ENCODE data around the gene RPL29. TPM values are rescaled to one million over a fixed set of nuclear protein-coding genes. Genes with fewer than 3 reads are reported as not detected.

RPL29 gene
- total RNA-seq, 1 donor from 2014 or later = 957 TPM

GRCh38 chr3:52013802-52014598 lies 18.3 kb upstream of the RPL29 start:
- no peaks in the 10 kb centered on the region for H3K27me3 Mint-ChIP-seq (ENCODE audit: unreplicated experiment)
- no peak for DNase-seq (ENCODE audit: extremely low spot score, unreplicated experiment)
- no peaks in the 10 kb centered on the region for H3K36me3 Mint-ChIP-seq (ENCODE audit: unreplicated experiment)
- TF ChIP-seq, protein P1, sequence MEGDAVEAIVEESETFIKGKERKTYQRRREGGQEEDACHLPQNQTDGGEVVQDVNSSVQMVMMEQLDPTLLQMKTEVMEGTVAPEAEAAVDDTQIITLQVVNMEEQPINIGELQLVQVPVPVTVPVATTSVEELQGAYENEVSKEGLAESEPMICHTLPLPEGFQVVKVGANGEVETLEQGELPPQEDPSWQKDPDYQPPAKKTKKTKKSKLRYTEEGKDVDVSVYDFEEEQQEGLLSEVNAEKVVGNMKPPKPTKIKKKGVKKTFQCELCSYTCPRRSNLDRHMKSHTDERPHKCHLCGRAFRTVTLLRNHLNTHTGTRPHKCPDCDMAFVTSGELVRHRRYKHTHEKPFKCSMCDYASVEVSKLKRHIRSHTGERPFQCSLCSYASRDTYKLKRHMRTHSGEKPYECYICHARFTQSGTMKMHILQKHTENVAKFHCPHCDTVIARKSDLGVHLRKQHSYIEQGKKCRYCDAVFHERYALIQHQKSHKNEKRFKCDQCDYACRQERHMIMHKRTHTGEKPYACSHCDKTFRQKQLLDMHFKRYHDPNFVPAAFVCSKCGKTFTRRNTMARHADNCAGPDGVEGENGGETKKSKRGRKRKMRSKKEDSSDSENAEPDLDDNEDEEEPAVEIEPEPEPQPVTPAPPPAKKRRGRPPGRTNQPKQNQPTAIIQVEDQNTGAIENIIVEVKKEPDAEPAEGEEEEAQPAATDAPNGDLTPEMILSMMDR (IDR thresholded peaks at IDR 0.05) = no peak
- no peaks in the 10 kb centered on the region for H3K4me1 Mint-ChIP-seq (ENCODE audit: unreplicated experiment)
- H3K9me3 Mint-ChIP-seq (ENCODE audit: unreplicated experiment) = no peaks in the 10 kb centered on the region
- no peak overlapping the region for H3K27ac Mint-ChIP-seq (ENCODE audit: unreplicated experiment)
- H3K4me3 Mint-ChIP-seq (ENCODE audit: unreplicated experiment) = no peak overlapping the region

- no peaks in the 10 kb centered on the region for H3K36me3 Mint-ChIP-seq (ENCODE audit: unreplicated experiment)
- no peaks in the 10 kb centered on the region for H3K27me3 Mint-ChIP-seq (ENCODE audit: unreplicated experiment)
- no peak overlapping the region for H3K27ac Mint-ChIP-seq (ENCODE audit: unreplicated experiment)
- TF ChIP-seq, protein P1 (IDR thresholded peaks at IDR 0.05) = no peak
- H3K9me3 Mint-ChIP-seq (ENCODE audit: unreplicated experiment) = no peaks in the 10 kb centered on the region
- no peaks in the 10 kb centered on the region for H3K4me1 Mint-ChIP-seq (ENCODE audit: unreplicated experiment)
- no peak for DNase-seq (ENCODE audit: extremely low spot score, unreplicated experiment)
- H3K4me3 Mint-ChIP-seq (ENCODE audit: unreplicated experiment) = no peak overlapping the region
Measured at GRCh38 chr3:52012699-52013098, 17.0 kb upstream of the RPL29 start.

DNA sequence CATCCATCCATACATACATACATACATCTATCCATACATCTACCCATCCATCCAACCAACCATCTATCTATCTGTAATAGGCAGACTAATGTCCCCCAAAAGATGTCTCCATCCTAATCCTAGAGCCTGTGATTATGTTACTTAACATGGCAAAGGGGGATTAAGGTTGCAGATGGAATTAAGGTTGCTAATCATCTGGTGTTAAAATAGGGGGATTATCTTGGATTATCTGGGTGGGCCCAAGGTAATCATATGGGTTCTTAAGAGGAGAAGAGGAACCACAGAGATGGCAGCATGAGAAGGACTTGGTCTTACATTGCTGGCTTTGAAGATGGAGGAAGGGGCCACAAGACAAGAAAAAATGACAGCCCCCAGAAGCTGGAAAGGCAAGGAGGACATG lies 14.7 kb upstream of the RPL29 start:
- TF ChIP-seq, protein P1 (IDR thresholded peaks at IDR 0.05) = no peak
- DNase-seq (ENCODE audit: extremely low spot score, unreplicated experiment) = no peak
- H3K9me3 Mint-ChIP-seq (ENCODE audit: unreplicated experiment) = no peaks in the 10 kb centered on the region
- no peak overlapping the region for H3K27ac Mint-ChIP-seq (ENCODE audit: unreplicated experiment)
- no peaks in the 10 kb centered on the region for H3K27me3 Mint-ChIP-seq (ENCODE audit: unreplicated experiment)
- H3K4me1 Mint-ChIP-seq (ENCODE audit: unreplicated experiment) = peaks cover 9% of the 10 kb centered on the region
- H3K4me3 Mint-ChIP-seq (ENCODE audit: unreplicated experiment) = no peak overlapping the region
- H3K36me3 Mint-ChIP-seq (ENCODE audit: unreplicated experiment) = no peaks in the 10 kb centered on the region

- DNase-seq (ENCODE audit: extremely low spot score, unreplicated experiment) = no peak
- no peak overlapping the region for H3K27ac Mint-ChIP-seq (ENCODE audit: unreplicated experiment)
- H3K4me1 Mint-ChIP-seq (ENCODE audit: unreplicated experiment) = peaks cover 22% of the 10 kb centered on the region
- no peaks in the 10 kb centered on the region for H3K36me3 Mint-ChIP-seq (ENCODE audit: unreplicated experiment)
- H3K27me3 Mint-ChIP-seq (ENCODE audit: unreplicated experiment) = no peaks in the 10 kb centered on the region
- TF ChIP-seq, protein P1 (IDR thresholded peaks at IDR 0.05) = no peak
- no peak overlapping the region for H3K4me3 Mint-ChIP-seq (ENCODE audit: unreplicated experiment)
- no peaks in the 10 kb centered on the region for H3K9me3 Mint-ChIP-seq (ENCODE audit: unreplicated experiment)
Measured at GRCh38 chr3:52007291-52007690, 11.6 kb upstream of the RPL29 start.

DNA sequence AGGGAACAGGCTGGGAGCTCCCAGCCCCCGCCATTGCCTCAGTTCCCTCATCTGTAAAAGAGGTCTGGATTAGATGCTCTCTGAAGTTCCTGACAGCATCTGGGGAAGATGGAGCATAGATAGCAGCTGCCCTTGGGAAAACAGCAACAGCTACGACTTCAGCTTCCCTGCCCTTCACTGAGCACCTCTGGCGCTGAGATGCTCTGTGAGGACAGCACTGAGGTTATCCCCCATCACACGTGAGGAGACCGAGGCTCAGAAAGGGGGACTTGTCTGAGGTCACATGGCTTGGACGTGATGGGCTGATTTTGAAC lies 11.1 kb upstream of the RPL29 start:
- no peak for DNase-seq (ENCODE audit: extremely low spot score, unreplicated experiment)
- Mint-ChIP-seq H3K36me3 (ENCODE audit: unreplicated experiment) (no peaks in the 10 kb centered on the region), H3K4me3 (ENCODE audit: unreplicated experiment) (no peak overlapping the region)

More for the DNA sequence above, 11.1 kb upstream of the RPL29 start:
- TF ChIP-seq, protein P1 (IDR thresholded peaks at IDR 0.05) = no peak
- peaks cover 22% of the 10 kb centered on the region for H3K4me1 Mint-ChIP-seq (ENCODE audit: unreplicated experiment)
- no peak overlapping the region for H3K27ac Mint-ChIP-seq (ENCODE audit: unreplicated experiment)
- no peaks in the 10 kb centered on the region for H3K9me3 Mint-ChIP-seq (ENCODE audit: unreplicated experiment)
- H3K27me3 Mint-ChIP-seq (ENCODE audit: unreplicated experiment) = no peaks in the 10 kb centered on the region

All from osteocyte (in vitro differentiated cells).